ENCODE measurements around the gene MAPT.

The MAPT gene

GRCh38 chr17:46030752-46031151, 136.4 kb downstream of the MAPT start:
- DNase-seq (ENCODE audit: low spot score), result no peak

GRCh38 chr17:46031440-46031839, 137.1 kb downstream of the MAPT start:
- DNase-seq (ENCODE audit: low spot score), result no peak

DNA sequence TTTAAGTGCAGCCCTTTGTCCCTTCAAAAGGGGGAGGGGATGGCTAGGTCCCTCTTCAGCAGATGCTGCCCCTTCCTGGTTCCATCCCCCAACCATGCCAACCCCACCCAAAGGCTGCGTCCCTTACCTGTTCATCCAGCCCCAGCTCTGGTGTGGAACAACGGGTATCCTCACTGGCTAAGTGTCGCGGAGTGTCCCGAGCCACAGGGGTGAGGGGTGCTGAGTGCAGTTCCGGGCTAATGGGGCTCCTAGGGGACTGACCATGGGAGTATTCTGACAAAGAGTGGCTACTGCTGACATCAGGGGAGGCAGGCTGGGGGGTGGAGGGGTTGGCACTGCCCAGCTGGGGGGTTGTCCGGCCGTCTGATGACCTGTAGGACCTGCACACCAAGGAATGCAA, 137.6 kb downstream of the MAPT start:
- DNase-seq (ENCODE audit: low spot score), result no peak

DNA sequence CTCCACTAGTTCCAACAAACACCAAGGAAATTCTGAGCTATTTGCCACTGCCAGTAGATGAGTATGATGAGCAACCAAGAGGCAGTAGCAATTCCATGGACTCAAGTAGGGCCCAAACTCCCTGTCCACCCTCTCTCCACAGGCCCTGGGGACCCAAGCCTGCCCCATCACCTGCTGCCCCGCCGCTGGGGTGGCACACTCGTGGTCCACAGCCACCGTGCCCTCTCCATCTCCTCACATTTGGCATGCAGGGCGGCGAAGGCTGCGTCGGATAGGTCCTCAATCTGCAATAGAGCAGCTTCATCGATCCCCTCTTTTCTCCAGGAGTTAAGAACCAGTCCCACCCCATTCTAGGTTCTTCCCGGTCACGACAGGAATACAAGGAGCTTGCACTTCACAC, 138.6 kb downstream of the MAPT start:
- DNase-seq (ENCODE audit: low spot score), result no peak

DNA sequence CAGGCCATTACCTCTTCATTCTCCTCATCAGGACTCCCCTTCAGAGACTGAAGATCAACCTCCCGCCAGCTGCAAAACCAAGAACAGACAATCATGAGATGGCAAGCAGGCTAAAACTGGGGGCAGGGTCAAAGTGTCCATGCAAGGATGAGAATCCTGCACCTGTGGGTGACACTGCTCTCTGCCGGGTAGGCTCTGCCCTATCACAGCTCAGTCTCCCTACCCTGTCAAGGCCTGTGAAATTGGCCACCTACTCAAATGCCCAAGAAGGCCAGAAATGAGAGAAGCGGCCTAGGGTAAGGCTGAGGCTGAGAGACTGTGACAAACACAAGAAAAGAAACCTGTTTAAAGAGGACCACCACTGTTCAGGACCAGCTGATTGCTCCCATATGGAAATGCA, 139.0 kb downstream of the MAPT start:
- no peak for DNase-seq (ENCODE audit: low spot score)

DNA sequence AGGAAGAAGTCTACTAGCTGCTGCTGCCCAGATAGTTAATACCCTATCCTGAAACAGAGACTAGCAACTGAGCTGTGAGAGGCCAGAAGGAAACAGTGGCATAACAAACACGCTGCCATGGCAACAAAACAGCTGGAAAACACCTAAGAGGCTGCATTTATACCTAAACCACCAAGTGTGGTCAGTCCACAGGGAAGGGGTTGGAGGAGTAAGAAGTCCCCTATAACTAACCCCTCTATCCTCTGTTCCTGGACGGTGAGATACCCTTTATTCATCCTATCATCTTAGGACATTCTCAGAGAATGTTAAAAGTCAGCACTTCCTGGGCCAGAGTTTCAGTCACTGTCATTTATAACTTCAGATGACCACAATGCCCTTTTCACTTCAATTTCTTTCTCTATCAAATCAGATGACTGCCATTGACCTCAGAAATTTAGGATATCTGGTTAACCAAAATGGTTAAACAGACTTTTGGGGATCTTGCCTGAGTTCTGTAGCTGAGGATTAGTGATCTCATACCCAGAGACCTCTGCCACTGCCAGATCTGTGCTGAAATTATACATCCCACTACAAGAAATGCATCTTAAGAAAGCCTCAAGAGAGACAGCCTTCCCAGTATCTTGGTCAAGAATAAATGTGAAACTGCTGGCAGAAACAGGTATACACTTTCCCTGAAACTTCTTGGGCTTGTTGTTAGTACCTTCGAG, 140.9 kb downstream of the MAPT start:
- DNase-seq (ENCODE audit: low spot score), result no peak

DNA sequence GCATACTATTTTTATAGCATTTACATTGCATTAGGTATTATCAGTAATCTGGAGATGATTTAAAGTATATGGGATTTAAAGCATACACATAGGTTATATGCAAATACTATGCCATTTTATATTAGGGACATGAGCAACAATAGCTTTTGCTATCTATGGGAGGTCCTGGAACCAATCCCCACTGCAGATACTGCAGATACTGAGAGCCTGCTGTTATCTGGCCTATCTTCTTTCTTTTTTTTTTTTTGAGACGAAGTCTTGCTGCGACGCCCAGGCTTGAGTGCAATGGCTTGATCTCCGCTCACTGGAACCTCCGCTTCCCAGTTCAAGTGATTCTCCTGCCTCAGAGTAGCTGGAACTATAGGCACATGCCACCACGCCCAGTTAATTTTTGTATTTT, 142.1 kb downstream of the MAPT start:
- DNase-seq (ENCODE audit: low spot score), result no peak

DNA sequence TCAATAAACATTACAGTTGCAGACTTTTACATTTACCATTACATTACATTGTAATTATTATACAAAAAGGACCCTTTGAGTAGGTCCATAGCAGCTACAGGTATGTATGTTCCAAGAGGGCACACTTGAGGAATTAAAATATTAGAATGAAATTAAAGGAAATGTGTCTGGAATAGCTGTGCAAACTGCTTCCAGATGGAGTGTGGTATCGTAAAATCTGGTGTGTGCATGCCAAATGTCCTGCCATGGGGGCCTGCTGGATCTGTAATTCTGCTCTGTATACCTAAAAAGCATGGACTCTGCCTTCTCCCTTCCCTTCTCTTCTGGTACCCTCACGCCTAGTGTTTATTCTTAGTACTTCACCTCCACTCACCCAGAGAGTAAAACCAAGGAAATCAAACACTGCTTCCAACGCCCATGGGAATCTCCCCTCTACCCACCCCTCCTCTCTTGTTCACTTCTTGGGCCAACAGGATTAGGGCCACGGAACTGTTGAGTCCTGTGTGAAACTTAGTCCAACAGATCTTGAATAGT, 143.4 kb downstream of the MAPT start:
- DNase-seq (ENCODE audit: low spot score), result no peak

DNA sequence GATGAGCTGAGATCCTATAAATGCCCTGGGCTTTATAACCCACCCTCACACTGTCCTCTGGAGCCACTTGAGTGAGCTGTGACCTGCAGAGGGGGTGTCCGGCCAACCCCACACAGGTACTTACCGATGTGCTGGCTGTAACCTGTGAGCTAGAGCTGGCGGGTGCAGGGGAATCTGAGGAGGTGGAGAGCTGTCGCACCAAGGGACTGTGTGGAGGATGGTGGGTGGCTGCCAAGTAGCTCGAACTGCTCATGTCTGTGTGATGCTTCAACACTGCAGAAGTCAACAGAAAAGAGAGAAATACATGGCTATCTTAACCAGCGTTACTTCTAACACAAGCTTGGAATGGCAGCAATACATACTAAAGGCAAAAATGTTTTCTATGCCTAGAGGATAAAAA, 144.1 kb downstream of the MAPT start:
- no peak for DNase-seq (ENCODE audit: low spot score)

DNA sequence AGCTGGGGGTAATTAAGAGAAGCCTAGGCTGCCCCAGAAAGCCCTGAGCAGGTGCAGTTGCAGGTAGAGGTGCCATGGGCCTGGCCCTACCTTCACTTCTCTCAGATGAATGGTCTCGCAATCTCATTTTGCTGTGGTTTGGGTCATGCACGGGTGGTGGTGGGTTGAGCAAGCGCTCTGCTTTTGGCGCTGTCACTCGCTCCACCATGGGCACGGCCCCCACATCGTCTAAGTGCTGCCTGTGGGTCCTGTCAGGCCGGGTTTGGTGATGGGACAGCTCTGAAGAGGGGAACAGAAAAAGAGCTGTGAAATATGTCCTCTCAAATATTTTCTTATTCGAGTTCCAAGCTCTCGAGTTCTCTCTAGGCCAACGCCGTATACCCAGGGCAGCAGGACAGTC, 144.6 kb downstream of the MAPT start:
- DNase-seq (ENCODE audit: low spot score), result no peak

- no peak for DNase-seq (ENCODE audit: low spot score)
Observed at GRCh38 chr17:46039592-46040186, 145.3 kb downstream of the MAPT start.

DNA sequence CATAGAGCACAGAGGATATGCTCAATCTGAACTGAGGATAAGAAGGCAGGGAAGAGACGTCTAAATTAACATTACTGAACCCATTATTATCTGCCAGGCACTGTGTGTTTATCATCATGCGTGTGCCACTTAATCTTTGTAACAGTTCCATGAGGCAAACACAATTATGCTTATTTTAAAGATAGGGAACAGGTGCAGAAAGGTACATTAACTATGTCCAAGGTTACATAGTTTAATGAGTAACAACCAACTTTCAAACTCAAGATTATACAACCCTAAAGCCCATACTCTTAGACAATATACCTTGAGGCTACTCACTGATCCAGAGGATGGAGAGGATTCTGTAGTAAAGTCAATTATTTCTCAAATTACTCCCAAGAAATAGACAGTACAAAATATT, 147.9 kb downstream of the MAPT start:
- no peak for DNase-seq (ENCODE audit: low spot score)

DNA sequence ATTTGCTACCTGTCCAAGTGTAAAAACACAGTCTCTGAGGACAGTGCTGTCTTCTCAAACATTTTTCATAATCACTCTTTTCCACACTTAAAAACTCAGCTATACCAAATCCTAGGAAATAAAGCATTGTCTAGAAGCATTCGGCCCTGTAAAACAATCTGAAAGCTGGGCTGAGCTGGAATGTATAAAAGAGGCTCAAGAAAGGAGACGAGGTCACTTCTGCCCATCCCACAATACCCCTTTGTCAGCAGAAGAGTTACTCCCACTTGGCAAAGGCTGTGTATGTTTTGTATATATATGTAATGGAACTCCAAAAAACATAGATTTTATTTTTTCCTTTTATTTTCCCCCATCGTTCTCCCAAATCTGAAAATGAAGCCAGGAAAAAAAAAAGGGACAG, 148.6 kb downstream of the MAPT start:
- no peak for DNase-seq (ENCODE audit: low spot score)

DNA sequence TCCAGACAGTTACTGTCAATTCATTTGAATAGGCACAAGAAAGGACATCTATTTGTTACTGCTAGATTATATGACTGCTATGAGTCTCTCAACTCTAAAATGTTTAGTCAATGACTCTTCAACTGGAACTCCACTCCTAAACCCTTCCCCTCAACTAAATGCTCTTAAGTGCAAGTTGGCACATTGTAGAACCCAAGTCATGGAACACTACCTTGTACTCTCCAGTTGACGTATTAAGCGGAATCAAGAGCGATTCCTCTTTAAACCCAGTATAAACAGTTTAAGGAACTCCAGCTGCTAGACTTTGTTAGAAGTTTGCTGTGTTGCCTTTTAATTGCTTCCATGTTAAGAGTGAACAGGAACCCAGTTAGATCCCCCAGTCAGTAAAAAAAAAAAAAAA, 149.3 kb downstream of the MAPT start:
- DNase-seq (ENCODE audit: low spot score), result no peak

DNA sequence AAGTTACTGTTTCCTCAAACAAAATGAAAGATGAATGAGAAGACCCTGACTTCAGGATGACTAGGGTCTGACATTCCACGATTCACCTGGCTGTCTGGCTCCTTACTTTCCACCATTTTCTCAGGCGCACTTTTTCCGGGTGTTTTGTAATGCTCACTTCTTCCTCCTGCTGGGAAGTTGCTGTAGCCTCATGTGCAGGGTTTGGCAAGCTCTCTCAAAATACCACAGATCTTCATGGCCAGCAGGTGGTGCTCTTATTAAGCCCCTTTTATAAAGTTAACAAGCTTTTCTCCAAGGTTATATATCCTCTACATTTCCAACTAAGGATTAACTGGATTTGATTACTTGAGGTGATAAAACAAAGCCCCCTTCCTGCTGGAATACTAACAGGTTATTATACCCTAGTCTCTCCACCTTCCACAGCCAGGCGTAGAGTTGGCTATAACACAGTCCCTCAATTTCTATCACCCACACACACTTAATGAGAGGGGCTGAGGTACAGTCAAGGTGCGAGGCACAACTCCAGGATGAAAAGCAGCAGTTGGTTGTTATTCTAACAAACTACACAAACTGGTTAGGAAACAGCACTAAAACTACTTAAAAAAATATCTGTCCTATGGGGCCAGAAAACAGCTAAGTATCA, 150.1 kb downstream of the MAPT start:
- peak; percentile 70 for DNase-seq (ENCODE audit: low spot score)

DNA sequence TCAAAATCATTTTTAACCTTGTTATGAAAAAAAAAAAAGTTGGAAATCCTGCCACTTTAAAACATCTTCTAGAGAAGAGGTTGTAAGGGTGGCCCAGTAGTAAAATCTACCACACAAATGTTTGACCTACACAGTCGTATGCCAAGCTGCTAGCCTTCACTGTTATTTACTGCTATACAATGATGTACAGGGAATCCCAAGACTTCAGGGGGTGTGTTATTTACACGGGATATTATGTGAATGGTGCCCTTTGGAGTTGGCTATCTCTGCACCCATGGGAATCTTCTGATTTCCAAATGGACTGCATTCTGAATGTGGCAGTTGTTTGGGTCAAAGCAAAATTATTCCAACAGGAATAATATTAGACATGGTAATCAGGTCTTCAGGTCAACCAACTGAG, 150.6 kb downstream of the MAPT start:
- DNase-seq (ENCODE audit: low spot score), result no peak

GRCh38 chr17:46045639-46046038, 151.3 kb downstream of the MAPT start:
- DNase-seq (ENCODE audit: low spot score), result peak; percentile 11

- DNase-seq (ENCODE audit: low spot score), result no peak
Observed at GRCh38 chr17:46046957-46047356, 152.6 kb downstream of the MAPT start.

DNA sequence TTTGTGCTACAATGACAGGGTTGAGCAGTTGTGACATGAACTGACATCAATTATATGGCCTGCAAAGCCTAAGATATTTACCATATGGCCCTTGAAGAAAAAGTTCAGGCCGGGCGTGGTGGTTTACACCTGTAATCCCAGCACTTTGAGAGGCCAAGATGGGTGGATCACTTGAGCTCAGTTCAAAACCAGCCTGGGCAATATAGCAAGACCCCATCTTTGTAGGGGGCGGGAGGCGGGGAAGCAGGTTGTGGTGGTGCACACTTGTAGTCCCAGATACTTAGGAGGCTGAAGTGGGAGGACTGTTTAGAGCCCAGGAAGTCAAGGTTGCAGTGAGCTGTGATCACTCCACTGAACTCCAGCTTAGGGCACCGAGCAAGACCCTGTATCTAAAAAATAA, 153.0 kb downstream of the MAPT start:
- no peak for DNase-seq (ENCODE audit: low spot score)

GRCh38 chr17:46047856-46048255, 153.5 kb downstream of the MAPT start:
- no peak for DNase-seq (ENCODE audit: low spot score)

GRCh38 chr17:46049656-46050055, 155.3 kb downstream of the MAPT start:
- no peak for DNase-seq (ENCODE audit: low spot score)

- DNase-seq (ENCODE audit: low spot score), result no peak
Observed at GRCh38 chr17:46053911-46054534, 159.7 kb downstream of the MAPT start.

DNA sequence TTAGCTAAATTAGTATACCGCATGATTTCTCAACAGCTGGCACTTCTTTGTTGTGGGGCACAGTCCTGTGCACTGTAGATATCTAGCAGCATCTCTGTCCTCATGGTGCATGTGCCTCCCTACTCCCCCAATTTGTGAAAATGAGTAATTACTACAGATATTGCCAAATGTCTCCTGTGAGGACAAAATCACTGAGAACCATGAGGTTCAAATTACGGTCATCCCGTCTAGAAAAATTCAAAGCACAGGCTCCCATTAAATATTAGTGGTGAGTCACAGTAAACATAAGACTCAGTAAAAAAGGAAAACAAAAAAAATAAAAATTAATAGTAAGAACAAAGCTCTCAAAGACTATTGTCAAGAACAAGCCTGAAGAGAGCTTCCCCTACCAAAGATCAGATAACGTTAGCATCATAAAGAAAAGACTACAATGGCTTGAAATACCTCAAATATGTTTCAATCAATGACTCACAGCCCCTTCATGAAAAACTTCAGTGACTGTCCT, 162.5 kb downstream of the MAPT start:
- DNase-seq (ENCODE audit: low spot score), result no peak

Measured in SW480 (cell line).